Measurements from ENCODE around the gene PALB2. TPM values are rescaled to one million over a fixed set of nuclear protein-coding genes. Genes with fewer than 3 reads are reported as not detected.
A peak's percentile ranks its signal among the peaks of the same experiment; 100 is the strongest.

Gene PALB2
- polyA plus RNA-seq (ENCODE audit: insufficient read length in 3 of 3): 10 to 100 TPM; 20.6 to 25.9 (median 23.1) TPM

DNA sequence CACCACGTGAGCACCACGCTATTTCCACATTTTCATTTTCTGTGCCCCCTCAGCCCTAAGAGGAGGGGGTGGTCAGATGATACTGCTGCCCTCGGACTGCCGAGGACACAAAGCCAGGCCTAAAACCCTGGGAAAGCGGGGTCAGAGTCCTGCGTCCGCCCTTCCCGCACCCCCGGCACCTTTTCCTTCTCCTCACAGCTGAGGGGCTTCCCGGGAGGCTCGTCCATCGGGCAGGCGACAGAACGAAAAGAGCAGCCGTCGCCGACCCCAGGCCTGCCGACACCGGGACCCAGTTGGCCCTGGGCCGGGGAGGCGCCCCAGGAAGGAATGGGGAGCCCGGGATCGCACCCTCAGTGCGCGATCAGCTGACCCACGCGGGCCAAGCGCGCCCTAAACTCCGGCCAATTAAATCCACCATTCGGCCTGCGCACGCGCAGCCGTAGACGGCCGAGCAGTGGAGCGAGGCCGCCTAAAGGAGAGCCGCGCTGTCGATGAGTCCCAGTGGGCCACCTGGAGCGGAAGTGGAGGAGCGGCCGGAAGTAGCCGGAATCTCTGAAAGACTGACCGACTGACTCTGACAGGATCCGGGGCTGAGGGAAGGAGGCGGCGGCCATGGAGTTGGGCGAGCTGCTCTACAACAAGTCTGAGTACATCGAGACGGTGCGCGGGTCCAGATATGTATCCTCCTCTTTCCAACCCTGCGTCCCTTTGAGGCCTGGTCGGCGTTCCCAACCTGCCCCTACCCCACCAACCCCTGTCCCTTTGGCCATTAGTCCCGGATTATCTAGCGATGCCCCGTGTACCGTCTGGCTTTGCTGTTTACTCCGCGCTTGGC lies at the start of gene PALB2, which contains the start of gene DCTN5:
TSS of gene PALB2 (minus strand) at position 380 of the 835 bp plus-strand sequence. CDS start at position 227, 153 bp downstream.
TSS of gene DCTN5 (plus strand) at position 536 of the 835 bp plus-strand sequence. CDS start at position 613, 77 bp downstream.
- DNase-seq (ENCODE audit: low read depth in 3 of 3, low spot score in 2 of 3): peak; percentile 72 to 82 (median 76)

DNA sequence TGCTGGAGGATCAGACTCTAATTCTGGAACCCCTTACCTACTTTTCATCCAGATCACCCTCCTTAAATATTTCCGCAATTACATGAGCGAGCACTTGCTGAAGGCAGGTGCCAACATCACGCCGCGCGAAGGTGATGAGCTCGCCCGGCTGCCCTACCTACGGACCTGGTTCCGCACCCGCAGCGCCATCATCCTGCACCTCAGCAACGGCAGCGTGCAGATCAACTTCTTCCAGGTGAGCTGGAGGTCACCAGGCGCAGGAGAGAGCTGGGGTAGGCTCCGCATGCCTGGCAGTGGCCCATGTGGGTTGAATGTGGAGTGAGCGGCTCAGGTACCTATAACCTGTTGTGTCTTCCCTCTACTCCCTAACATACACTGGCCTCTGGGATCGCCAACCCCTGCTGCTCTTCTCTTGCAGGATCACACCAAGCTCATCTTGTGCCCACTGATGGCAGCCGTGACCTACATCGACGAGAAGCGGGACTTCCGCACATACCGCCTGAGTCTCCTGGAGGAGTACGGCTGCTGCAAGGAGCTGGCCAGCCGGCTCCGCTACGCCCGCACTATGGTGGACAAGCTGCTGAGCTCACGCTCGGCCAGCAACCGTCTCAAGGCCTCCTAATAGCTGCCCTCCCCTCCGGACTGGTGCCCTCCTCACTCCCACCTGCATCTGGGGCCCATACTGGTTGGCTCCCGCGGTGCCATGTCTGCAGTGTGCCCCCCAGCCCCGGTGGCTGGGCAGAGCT lies 48.5 kb upstream of the PALB2 start:
- no peak for DNase-seq (ENCODE audit: low read depth in 3 of 3, low spot score in 2 of 3)

DNA sequence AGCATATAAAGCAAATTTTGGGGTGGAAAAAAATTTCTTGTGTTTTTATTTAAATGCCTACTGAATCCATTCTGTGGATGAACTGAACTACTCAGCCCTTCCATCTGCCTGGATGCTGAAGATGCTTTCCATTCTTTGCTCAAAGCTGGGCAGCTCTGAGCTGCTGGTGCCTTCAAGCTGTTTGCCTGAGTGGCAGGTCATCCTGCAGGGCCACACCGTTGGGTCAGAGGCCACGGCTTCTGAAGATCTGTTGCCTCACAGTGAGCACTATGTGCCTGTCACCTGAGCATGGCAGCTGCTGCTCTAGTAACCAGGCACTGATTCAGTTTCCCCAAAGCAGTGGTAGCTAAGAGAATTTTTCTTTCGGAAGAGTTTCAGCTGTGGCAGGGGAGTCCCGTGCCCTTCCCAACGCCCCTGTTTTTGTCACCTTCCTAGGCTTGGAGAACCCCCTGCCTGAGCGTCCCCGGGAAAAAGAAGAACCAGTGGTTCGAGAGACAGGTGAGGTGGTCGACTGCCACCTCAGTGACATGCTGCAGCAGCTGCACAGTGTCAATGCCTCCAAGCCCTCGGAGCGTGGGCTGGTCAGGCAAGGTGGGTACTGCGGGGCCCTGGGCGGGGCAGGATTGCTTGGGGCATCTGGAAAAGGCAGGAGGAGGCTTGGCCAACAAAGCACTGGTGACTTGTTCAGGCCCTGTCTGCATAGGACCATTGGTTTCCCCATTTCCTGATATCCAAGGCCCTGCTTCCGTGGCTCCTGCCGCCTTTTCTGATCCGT lies 46.1 kb upstream of the PALB2 start:
- DNase-seq (ENCODE audit: low read depth in 3 of 3, low spot score in 2 of 3): no peak

DNA sequence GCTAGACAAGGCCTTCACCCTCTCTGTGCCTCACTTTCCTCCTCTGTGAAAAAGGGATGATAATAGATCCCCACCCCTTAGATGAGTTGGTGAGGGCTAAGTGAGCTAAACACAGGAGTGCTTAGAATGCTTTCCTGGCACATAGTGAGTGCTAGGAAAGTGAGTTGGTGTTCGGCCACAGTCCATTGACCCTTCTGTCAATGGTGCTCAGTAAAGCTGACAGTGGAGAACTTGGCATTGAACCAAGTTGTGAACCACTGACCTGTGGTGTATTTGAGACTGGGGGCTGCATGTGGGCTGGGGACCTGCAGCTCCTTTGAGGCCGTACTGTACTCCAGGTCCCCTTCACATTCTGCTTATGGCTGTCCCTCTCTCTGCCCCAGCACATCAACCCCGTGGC lies 42.4 kb upstream of the PALB2 start:
- DNase-seq (ENCODE audit: low read depth in 3 of 3, low spot score in 2 of 3): no peak

DNA sequence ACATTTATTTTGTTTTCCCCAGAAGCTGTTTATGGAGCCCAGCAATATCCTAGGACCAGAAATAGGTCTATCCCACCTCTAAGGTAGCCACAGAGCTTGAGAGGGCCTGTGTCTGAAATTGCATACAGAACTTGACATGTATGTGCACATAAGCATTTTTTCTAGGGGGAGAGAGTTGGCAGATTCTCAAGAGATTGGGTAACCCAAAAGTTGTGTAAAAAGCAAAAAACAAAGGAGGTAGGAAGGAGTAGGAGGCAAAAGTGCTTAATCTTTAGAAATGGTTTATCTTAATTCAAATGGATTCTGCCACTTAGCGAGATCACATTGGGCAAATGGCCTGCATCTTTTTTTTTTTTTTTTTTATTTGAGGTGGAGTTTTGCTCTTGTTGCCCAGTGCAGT lies 41.1 kb upstream of the PALB2 start:
- no peak for DNase-seq (ENCODE audit: low read depth in 3 of 3, low spot score in 2 of 3)

DNA sequence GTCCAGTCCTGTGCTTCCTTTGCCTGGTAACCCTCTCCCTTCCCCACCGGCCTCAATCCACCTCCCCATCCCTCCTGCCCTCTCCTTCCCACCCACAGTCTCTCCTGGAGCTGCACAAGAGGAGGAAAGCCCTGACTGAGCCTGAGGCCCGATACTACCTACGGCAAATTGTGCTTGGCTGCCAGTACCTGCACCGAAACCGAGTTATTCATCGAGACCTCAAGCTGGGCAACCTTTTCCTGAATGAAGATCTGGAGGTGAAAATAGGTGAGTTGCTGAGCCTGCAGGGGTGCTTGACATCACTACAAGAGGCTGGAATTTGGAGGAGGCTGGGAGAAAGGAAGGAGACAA lies 38.9 kb upstream of the PALB2 start:
- DNase-seq (ENCODE audit: low read depth in 3 of 3, low spot score in 2 of 3): no peak

DNA sequence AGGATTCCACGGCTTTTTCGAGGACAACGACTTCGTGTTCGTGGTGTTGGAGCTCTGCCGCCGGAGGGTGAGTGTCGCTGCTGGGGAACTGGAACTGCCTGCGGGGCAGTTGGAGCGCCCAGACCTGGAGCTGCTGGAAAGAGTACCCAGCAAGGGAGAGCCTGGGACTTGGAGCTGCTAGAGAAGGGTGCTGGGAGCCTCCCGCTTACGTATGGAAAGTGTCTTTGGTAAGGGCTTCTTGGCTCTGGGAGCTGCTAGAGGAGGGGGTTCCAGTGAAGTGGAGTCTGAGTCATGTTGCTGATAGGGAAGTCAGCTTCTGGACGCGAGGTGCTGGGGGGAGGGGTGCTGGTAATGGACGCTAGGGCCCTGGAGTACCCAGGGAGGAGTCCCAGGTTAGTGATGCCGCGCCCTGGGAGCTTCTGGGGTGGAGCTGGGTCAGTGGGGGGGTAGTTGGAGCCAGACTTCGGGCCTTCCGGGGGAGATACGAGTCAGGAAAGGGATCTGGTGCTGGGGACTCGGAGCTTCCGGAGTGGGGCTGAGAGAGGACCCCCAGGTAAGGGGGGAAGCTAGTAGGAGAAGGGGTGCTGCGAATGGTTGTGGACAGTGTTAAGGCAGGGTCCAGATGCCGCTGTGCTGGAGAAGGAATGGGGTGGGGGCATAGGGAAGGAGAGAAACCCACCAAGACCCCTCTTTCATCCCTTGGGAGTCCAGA lies 38.3 kb upstream of the PALB2 start:
- DNase-seq (ENCODE audit: low read depth in 3 of 3, low spot score in 2 of 3): no peak

DNA sequence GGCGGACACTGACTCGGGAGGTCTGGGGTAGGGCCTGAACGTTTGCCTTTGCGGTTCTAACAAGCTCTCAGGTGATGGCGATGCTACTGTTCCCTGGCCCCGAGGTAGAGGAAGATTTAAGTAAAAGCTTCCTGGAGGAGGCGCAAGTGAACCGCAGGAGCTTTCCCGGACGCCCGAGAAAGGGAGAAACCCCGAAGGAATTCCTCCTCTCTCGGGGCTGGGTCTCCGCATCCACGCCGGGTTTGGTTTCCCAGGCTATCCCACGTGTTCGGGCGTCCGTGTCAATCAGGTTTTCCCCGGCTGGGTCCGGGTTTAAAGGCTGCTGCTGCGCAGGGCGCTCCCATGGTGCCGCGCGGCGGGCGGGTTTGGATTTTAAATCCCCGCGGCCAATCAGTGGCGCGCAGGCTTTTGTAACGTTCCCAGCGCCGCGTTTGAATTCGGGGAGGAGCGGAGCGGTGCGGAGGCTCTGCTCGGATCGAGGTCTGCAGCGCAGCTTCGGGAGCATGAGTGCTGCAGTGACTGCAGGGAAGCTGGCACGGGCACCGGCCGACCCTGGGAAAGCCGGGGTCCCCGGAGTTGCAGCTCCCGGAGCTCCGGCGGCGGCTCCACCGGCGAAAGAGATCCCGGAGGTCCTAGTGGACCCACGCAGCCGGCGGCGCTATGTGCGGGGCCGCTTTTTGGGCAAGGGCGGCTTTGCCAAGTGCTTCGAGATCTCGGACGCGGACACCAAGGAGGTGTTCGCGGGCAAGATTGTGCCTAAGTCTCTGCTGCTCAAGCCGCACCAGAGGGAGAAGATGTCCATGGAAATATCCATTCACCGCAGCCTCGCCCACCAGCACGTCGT lies 37.5 kb upstream of the PALB2 start, which contains the start of gene PLK1:
TSS of gene PLK1 (plus strand) at position 460 of the 844 bp plus-strand sequence. CDS start at position 504, 44 bp downstream.
- DNase-seq (ENCODE audit: low read depth in 3 of 3, low spot score in 2 of 3): peak; percentile 38 to 70 (median 69)

DNA sequence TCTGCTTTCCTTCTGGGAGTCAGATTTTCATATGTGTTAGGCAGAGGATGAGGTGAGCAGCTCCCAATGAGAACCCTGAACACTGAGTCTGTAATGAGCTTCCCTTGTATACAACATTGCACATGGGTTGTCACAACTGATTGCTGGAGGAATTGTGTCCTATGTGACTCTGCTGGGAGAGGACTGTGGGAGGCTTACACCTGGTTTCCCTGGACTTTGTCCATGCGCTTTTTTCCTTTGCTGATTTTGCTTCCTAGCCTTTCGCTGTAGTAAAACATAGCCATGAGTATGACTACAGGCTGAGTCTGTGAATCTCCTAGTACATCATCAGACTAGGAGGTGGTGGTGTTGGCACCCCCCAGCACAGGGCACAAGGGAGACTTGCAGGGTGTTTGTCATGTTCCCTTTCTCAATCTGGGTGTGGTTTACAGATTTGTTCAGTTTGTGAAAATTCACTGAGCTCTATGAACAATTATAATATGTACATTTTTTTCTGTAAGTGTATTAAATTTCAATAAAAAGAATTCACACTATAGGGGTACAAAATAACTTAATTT lies 35.9 kb upstream of the PALB2 start:
- DNase-seq (ENCODE audit: low read depth in 3 of 3, low spot score in 2 of 3): no peak

DNA sequence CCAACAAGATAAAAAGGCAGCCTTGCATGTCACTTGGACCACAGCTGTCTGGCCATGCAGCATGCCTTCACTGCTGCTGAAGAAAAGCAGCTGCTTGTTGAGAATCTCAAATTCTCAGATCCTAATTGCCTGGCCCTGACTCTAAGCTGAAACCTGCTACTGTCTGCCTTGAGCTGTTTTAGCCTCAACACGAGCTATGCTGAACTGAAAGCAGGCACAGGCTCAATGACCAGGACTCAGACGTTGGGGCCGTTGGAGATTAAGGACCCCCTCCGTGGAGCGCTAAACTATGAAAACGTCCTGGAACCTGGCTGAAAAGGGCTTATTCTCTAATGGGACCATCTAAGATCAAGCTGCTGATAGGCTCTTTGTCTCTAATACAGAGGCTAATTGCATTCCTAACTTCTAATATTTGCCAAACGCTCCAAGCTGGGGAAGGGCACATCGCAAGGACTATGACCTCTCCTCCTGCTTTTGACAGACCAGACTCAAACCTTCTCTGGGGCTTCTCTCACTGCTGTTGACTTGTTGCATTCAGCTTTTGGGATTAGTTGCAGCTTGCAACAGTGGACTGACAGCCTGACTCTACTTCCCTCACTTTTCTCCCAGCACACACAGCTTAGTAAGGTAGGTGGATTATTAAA lies 33.0 kb upstream of the PALB2 start:
- DNase-seq (ENCODE audit: low read depth in 3 of 3, low spot score in 2 of 3): no peak

DNA sequence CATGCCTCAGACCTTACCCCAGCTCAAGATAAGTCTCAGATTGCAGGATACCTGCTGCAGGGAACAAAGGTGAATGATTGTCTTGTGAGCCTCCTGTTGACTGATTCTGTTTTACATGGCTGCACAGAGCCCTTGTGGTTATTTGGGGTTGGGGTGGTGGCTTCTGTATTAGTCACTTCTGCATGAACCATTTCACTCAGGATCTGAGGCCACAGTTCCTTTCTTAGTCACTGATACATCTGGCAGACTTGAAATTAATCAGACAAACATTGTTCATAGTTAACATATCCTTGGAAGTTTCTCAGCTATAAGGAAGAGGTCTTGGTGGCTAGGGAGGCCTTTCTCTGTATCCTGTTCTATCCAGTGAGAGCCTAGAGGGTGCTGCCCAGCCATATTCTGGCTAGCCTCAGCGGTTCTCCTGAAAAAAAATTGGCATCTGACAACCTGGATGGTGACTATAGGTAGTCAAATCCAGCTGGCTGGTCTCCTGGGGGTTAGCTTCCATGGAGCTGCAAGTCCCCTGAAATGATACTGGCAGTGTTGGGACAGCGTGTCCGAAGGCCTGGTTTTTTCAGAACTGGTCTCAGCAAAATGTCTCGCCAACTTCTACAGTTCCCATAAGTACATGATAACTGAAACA lies 29.1 kb upstream of the PALB2 start:
- DNase-seq (ENCODE audit: low read depth in 3 of 3, low spot score in 2 of 3): no peak

DNA sequence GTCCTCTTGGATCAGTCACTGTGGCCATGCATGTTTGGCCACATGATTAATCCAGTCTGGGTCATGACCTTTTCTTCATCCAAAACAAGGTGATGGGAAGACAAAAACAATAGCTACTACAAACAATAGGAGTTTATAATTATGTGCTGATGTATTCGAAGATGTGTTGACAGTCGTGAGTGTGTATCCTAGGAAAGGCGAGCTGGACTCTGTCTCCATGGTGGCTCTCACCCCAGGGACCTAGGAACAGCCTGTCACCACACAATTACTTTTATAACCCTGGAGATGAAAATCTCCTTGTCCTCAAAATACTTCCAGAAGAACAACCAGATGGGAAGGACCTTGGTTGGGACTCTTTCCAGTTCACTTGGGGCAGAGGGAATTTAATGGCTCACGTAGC lies 27.8 kb upstream of the PALB2 start:
- DNase-seq (ENCODE audit: low read depth in 3 of 3, low spot score in 2 of 3): no peak

DNA sequence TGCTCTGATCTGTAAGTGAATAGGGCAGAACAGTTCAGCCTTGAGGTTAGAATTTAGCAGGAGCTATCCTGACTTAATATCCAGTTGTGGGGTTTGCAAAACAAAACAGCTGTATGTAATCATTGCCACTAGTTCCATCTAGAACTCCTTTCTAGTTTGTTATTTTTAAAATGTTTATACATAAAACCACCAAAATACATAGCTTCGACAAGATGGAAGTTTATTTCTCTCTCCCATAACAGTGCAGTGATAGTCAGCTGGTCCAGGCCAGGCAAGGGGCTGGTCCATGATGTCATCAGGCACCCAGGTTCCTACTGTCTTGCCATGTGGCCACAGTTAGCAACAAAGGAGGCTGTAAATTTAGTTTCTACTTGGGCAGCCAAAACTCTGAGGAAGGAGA lies 27.1 kb upstream of the PALB2 start:
- DNase-seq (ENCODE audit: low read depth in 3 of 3, low spot score in 2 of 3): no peak

DNA sequence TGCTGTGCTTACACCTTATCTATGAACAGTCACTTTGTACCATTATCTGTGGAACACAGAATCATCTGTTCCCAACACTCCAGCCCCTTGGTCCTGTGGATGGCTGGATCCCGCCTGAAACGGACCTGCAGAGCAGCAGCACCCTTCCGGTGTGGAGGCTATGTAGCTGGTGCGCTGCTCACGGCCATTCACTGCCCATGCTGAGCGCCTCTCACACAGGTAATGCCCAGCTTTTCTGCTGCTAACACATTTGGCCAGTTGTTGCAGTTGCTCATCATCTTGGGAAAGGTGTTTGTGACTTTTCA lies 26.2 kb upstream of the PALB2 start:
- DNase-seq (ENCODE audit: low read depth in 3 of 3, low spot score in 2 of 3): no peak

DNA sequence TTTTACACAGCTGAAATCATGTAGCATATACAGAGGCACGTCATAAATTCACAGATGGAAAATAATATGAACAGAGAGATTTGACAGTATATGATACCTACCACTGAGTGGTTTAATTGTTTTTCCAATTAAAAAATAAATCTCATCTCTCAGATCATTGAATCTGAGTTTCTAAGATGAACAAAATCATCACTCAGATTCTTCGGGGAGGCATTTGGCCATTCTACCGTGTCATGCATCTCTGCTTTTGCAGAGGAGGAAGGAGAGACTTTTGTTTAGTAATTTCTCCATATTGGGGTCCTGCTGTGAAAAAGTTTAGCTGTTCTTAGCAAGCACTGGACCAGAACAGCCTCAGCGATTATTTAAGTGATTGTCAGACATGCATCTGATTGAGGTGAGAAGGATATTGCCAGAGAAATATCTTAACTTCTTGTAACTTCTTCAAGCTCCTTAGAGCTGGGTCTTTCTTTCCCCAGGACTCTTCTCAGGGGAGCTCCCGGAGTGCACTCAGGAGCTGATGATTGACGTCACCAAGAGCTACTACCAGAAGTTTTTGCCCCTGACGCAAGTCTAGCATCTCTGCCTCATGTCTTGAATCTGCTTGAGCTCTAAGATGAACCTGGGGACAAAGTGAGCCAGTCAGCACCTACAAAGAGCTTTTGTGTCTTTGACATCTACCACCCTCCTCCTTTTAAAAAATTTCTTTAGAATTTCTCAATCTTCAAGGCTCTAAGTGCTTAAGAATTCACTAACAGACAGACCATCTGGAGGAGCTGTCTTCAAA lies 25.7 kb upstream of the PALB2 start:
- no peak for DNase-seq (ENCODE audit: low read depth in 3 of 3, low spot score in 2 of 3)

DNA sequence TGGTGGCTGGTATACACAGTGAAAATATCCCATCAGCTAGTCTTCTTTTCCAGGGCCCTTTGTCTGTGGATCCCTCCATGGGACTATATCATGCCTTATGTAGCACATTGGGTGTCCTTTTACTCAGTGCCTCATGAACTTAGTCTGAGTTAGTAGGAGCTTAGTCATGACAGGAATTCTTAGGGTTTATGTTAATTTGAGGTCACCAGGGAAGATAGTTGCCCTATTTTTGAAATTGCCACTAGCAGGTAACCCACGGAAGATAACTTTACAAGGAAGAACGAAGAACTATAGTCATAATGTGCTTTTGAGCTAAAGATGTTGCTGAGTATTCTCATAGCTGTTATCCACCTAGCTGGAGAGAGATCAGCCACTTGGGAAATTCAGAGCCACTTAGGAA lies 22.8 kb upstream of the PALB2 start:
- DNase-seq (ENCODE audit: low read depth in 3 of 3, low spot score in 2 of 3): no peak

DNA sequence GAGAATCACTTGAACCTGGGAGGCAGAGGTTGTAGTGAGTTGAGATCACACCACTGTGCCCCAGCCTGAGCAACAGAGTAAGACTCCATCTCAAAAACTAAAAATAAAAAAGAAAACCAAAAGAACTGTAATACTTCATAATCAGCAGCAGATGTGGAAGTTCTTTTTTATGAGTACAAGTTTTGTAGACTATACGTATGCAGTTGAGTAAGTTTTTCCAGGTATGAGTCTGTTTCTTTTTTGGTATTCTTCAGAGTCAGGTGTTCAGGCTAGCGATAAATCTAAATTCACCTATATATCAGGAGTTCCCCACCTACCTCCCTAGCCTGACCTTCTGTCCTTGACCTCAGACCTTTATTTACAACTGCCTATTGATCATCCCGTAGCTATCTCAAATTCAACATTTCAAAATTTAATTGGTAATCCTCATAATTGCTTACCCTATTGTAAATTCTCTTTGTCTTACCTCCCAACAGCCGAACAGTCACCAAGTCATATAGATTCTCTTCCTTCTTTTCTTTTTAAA lies 10.9 kb upstream of the PALB2 start:
- DNase-seq (ENCODE audit: low read depth in 3 of 3, low spot score in 2 of 3): no peak

Measured in right renal cortex interstitium (tissue), 3 donors.